CD4-positive, alpha-beta T cell treated with Interleukin-15 for 4 hours (primary cell): ENCODE data around the gene SLIT1.

Source experiments
- DNase-seq: peaks from one replicate; pipeline ENCODE4 v3.0.0-alpha.2; 2020; ENCODE audit warnings: low spot score

Gene SLIT1

DNA sequence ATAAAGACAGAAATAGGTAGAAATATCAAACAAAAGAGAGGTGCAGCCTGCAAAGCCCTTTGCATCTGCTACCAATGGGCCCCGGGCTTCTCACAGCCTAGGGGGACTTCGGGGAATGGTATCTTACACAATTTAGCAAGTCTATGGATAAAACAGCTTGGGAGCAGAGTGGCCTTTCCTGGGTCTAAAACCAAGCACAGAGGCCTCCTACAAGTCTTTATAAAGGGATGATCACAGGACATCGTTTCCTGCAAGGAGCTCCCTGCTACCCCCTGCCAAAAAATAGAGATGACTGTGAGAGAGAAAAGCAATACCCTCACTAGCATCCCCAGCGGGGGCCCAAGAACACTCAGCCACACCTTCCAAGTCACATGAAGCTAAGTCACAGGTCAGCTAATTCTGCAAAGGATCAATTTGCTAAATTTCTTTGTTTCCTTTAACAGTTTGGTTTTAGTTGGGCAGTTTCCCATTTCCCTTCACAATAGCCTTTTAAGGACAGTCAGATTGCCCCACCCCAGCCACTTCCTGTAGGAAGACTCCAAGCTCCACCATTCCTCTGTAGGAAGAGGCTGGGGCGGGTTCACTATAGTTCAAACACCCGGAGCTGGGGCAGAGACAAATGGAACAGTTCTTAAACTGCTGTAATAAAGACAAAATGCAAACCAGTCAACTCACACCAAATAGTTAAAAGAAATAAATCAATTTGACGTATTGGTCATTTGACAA lies 105.5 kb downstream of the SLIT1 start:
- DNase-seq: no peak

DNA sequence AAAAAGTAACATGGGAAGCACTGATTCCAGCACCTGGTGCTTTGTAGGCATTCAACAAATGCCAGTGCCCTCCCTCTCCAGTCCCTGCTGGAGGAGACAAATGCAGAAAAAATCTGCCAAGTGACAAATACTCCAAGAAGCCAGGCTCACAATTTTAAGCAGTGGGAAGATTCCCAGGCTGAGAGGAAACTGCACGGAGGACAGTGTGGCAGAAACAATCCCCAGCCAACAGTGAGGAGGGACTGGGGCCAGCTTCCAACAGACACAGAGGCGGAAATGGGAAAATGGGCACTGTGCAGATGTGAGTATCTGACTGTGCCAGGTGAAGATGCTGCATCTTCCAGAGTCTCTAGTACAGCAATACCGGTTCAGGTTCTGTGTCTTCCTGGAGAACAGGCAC lies 106.3 kb downstream of the SLIT1 start:
- DNase-seq: no peak

DNA sequence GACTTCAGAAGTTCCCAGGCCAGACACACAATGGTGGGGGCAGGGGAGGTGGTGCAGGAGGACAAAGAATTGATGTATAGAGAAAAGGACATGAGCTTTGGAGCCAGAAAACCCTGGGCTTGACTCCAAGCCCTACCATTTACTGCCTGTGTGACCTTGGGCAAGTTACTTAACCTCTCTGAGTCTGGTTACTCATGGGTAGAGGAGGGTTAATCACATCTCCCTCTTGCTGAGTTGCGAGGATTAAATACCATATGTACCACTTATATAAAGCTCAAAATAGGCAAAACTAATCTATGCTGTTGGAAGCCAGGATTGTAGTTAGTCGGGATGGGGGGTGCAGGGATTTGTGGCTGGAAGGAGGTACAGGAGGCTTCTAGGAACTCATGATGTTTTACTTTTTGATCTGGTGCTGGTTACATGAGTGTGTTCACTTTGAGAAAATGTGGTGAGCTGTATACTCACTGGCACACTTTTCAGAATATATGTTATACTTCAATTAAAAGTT lies 106.8 kb downstream of the SLIT1 start:
- DNase-seq: no peak

DNA sequence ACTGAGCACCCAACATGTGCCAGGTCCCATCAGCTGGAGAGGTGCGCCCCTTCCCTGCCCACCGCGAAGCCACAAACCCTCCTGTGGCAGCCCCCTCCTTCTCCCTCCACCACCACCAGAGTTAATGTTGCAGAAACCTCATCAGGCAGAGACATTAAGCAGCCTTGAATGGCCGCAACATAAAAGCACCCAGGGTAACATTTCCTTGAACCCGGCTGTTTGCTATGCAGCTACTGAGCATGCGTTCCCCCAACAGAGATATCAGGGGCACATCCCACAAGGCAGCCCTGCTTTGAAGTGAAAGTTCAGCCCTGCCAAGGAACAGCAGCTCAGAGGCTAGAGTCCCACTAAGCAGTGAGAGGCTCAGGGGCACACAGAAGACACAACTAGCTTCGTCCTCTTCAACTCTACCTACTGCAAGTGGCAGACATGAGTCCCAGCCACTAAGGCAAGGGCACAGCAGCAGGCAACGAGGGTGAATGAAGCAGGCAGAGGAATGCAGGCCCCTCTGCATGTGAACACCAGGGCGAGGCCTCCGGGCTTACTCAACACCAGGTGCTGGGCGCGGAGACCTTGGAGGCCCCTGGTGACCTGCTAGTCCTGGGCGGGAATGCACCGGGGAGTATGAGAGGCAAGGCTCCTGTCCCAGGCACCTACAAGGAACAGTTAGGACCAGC lies 107.4 kb downstream of the SLIT1 start:
- no peak for DNase-seq

DNA sequence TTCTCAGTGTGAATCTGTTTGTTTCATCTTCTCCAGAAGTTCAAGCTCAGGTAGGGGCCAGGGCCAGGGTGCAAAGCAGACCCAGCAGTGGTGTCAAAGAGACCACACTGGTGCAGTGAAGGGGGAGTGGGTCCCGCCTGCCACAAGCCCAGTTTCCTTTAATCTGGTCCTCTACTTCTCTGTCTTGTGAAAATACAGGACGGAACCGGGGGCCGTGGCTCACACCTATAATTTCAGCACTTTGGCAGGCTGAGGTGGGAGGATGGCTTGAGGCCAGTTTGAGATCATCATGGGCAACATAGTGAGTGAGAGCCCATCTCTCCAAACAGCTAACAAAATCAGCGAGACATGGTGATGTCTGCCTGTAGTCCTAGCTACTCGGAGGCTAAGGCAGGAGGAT lies 109.0 kb downstream of the SLIT1 start:
- no peak for DNase-seq

DNA sequence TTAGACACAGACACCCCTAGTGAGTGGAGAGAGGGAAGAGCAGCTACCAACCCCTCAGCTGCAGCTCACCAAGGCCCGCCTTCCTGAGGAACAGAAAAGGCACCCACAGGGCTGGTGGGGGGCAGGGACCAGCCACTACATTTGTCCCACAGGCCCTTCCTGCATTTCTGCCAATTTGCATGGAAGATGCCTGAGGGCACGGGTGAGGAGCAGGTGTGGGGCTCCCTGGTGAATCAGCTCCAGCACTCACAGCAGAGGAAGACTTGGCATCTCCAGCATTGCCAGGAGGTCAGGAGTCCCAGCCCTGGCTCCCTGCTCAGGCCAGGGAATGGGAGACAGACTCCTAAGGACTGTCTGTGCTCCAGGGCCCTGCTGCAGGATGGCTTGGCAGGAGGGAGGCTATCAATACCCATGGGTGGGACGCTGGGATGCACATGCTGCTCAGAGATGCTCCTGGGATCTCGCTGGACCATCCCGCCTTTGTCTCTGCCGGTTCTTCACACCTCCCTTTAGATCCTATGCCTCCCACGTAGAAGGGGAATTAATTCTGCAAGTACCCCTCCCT lies 109.7 kb downstream of the SLIT1 start:
- no peak for DNase-seq

DNA sequence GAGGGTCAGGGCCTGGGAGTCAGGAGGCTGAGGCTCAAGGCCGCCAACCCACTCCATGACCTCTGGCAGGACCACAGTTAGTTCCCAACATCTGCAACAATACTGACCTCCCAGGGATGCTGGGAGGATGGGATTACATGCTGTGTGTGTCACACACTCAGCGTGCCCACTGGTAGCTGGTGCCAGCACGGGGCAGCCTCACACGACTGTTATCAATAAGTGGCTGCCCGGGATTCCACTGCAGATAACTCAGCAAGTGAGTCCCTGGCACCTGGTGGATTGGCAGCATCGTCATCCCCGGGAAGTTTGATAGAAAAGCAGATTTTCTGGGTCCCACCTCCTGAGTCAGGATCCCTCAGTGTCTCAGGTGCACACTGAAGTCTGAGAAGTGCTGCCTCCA lies 110.3 kb downstream of the SLIT1 start:
- no peak for DNase-seq

DNA sequence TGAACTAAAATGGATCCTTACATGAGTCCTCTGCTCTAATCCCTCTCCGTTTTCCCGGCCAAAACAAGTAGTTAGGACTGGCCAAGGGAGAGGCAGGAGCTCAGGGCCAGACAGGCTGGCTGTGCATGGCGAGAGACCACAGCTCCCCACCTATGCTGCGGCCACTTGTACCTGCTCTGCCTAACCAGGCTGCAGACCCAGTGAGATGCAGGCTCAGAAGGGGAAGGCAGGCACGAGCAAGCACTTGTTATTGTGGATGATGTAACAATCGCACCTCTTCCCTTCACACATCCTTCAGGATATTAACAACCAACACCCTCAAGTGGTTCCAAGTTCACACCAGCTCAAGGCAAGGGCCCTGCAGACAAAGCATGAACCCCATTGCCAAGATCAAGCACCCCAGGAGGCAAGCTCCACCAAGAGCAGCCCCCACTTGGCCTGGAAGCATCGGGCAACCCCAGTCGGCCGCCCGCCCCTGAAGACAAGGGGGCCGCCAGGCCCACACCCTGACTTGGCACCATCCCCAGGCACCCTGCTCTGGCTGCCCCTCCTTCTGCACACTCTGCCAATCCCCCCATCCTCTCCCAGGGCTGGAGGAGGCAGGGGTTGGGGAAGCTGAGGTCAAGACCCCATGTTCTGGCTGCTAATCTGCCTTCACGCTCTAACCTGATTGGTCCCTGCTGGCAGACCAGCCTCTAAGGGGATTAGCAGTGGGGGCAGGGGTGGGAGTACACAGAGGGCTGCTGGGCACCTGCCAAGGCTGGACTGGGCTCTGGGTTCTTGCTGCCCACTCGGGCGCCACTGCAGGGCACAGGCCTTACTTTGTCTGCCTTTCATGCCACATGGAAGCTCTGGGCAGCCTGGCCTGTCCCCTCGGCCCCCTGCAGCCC lies 111.3 kb downstream of the SLIT1 start:
- no peak for DNase-seq

DNA sequence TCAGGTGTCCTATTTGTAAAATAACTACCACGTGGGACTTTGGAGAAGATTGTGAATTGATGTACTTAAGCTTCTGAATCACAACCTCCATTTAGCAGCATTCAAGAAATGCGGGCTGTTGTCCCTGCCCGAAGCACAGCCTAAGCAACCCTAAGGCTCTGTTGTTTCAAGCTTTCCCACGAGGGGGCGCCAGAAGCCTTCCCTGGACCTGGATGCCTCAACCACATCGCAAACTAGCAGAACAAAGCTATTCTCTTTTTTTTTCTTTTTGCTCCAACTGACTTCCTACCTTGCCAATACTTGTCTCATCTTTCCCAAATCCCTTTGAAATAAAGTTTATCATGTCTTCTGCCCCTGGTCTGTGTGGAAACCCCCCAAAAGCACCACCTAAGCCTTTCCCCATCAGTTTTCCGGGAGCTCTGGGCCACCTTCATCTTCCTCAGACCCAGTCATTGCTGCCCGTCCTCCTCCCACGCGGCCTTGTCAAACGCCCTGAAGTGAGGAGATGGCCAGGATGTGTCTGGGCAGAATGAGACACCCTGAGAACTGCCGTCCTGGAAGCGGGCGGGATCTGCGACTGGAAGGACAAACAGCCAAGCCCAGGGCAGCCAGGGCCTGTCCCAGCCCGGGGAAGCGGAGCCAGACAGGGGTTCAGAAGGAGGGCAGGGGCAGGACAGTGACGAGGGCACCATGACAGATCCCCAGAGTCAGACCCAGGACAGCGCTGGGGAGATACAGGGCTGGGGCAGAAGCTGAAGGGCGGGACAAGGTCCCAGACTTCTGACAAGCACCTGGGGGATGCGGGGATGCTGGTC lies 112.7 kb downstream of the SLIT1 start:
- peak; percentile 74 for DNase-seq

DNA sequence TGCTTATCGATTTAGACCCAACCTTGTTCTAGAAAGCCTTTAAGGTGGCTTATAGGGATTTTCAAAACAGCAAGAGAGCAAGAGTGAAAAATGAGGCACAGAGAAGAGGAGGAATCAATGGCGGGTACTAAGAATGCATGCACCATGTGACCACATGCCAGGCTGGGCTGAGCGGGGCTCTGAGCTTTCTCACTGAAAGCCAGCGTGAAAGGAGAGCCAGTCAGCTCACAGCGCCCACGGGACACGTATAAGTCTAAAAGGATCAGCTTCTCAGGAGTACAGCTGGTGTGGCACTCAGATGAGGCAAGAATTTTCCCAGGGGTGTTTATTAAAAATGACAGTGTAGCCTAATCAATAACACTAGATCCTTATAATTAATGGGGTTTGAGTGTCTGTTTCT lies 114.3 kb downstream of the SLIT1 start:
- no peak for DNase-seq

DNA sequence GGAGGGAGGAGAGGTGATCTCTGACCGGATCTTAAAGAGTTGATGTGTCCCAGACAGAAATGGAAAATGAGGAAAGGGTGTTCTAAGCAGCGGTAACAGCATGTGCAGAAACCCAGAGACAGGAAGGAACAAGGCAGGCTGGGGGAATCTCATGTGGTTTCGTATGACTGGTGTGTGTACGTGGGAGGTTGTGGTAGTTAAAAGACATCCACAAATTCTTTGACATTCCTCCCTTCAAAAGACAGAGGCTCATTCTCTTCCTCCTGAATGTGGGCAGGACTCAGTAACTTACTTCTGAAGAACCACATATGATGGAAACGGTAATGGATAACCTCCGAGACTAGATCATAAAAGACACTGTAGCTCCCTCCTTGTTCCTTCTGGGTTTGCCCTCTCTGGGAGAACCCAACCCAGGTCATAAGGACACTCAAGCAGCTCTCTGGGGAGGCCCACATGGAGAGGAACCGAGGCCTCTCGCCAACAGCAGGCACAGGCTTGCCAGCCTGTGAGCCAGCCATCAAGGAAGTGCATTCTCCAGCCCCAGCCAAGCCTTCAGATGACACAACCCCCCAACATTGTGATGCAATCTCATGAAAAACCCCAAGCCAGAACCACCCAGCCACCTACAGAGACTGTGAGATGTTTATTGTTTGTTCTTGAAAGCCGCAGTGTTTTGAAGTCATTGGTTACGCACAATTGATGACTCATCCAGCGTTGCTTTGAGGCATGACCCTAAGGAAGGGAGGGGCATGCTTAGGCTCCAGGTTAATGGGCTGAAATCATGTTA lies 116.0 kb downstream of the SLIT1 start:
- peak; percentile 14 for DNase-seq

DNA sequence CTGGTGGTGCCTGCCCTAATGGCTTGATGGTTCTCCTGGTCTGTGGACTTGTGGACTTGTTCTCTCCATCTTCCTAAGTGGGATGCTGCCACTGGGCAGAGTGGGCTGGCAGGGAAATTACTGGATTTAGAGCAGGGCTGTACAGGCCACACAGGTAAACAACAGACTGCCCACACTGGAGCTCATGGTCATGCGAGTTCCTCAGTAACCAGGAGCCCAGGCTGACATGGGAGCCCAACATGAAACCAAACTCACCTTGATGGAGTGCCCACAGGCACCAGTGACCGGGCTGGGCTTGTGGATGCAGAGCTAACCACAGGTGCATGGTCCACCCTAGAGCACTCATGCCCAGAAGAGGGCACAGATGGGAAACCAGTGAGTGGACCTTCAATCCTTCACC lies 116.7 kb downstream of the SLIT1 start:
- DNase-seq: no peak

DNA sequence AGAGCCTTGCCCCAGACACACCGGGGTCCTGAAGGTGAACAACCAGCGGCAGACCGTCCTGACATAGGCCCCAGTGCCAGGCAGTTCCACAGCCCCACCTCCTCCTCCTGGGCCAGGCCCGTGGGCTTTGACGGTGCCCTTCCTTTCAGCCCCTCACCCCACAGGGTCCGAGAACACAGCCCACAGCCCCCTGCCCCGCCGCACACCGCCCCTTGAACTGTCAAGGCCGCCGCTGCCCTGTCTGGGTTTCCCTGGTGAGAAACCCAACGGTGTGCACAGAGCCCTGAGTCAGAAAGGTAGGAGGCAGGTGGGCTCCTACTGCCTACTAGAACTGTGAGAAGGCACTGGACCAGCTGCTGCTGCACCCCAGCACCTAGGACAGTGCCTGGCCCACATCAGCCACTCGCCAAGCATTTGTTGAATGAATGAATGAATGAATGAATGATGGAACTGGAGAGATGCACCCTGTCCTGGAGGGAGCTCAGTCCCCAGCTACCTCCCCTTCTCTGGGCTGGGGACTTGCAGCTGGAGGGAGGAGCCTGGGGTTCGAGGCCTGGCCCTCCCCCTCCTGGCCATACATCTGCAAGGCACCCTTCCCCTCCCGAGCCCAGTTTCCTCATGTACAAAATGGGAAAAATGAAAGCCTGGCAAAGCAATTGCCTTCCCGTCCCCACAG lies 117.9 kb downstream of the SLIT1 start:
- DNase-seq: no peak

DNA sequence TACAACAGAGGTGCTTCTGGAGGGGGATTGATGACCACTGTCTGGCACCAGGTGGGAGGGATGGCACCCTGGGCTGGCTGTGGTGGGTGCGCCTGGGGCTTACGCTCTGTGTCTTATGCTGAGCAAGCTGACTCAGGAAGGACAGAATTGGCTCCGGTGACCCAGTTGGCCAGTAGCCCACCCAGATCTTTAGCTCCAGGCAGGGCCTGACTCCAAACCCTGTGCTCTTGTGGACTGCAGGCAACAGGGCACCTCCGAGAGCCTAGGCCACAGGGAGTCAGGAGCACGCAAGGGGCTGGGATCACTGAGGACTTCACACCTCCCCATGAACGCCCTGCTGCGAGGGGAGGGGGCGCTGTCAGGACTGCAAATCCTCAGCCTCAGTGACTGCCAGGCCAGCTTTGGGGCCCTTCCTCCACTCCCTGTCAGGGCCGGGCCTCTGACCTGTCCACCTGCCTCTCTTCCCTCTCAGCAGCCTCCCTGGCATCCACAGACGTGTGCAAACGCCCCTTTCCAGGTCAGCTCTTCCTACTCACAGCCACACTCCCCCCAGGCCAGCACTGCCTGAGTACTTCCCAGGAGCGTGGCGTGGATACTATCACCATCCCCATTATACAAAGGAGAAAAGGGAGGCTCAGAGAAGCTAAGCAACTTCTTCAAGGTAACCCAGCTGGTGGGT lies 118.7 kb downstream of the SLIT1 start:
- no peak for DNase-seq

DNA sequence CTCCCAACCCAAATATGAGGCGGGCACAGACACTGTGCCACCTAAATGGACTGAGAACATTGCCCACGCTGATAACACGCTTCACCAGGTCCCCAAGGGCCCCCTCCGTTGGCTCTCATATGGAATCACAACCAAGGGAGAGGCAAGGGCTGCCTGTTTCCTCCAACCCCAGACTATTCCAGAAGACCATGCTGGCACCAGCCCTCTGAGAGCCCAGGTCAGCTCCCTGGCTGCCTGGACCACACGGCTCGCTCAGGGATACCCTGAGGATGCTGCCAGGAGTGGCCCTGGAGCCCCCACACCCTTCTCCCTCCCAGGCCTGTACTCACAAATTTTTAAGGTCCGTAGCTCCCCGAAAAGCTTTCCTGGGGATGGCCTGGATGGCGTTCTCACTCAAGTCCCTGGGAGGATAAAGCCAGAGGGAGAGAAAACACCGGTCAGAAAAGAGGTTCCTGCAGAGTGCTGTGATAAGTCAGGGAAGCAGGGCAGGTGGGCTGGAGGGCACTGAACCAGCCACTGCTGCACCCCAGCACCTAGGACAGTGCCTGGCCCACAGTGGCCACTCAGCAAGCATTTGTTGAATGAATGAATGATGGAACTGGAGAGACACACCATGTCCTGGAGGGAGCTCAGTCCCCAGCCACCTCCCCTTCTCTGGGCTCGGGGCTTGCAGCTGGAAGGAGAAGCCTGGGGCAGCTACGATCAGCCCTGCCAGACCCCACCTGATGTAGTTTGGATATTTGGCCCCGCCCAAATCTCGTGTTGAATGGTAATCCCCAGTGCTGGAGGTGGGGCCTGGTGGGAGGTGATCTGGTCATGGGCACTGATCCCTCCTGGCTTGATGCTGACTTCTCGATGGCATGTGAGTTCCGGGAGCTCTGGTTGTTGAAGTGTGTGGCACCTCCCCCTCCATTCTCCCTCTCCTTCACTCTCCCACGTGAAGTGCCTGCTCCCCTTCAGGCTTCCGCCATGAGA lies 119.8 kb downstream of the SLIT1 start:
- no peak for DNase-seq

DNA sequence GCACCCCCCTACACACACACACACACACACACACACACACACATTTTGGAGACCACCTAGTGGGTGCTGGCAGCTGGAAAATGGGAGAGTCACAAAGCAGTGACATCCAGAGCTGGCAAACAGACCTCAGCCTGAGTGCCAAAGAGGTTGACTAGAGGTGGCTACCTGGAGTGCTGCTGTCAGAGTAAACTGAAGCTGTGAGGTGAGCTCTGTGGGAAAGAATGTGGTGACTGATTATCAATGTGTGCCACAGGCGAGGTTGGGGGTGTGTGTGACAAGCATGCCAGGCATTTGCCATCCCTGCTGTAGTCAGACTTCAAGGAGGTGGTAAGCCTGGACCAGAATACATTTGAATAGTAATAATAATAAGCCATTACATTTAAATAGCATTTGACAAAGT lies 120.6 kb downstream of the SLIT1 start:
- DNase-seq: no peak

DNA sequence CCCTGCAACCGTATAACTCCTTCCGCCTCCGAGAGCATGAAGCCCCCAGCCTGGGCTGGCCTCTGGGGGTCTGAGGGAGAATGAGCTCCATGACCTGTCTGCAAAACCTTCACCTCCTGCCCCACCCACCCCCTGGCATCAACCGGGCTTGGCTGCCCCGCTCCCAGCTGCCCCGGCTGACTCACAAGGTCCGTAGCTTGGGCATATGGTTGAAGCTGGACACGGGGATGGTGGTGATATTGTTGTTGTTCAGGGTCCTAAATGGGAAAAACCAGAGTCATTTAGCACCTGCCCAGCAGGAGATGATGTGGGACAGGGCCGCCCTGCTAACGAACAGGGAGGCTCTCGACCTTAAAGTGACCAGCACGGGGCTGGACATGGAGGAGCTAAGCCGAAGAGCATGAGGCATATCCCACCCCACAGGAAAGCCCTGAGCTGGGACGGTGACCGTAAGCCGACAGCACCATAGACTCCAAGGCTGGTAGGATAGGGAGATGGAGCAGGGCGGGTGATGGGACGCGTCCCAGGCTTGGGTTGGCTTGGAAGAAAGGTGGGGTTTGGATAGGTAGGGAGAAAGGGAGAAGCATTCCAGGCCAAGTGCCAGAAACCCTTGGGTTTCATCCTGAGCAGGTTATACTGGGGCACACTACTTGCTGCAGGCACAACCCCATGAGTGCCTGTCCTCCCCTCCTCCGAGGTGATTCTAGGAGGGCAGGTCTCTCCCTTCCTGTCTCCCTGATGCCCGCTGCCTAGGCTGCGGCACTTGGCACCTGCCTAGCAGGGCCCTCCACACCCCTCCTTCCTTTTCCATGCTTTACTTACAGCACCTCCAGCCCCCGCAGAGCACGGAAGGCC lies 121.5 kb downstream of the SLIT1 start:
- DNase-seq: no peak
